ENCODE results near the gene PCBP3.

Gene PCBP3

DNA sequence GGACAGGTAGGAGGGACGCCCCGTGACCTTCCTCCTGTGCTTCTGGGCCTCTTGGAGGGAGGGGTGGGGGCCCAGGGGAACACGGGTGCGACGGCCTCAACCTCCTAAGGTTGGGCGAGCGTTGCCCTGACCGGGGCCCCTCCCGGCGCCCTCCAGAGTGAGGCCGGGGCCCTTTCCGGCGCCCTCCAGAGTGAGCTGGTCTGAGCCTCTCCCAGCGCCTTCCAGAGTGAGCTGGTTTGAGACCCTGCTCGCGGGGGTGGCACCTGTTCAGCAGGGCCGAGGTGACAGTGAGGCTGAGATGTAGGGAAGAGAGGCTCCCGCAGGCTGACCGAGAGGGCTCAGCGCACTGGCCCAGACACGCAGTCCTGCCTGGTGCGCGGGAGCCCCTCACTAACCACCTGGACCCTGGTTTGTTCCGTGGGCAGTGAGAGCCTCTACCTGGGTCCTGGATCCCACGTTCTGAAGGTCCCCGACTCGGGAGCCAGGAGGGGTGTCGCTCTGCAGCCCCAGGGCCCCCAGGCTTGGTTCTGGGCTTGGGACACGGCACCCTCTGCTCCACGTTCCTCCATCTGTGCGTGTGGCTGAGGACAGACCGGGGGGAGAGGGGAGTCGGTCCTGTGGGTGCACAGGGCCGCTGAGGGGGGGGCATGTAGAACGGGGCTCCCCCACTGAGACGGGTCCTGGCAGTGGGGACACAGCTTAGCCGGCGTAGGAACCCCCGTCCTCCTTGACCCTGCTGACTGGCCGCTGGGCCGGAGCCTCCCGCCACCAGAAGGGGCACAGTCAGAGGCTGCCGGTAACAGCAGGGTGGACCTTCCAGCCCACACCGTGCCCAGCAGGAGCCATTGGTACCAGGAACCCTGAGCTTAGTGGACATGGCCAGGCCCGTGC, 339.5 kb downstream of the PCBP3 start:
- no peak overlapping the region for H3K4me3 ChIP-seq (replicated peaks; ENCODE audit: insufficient read depth, low read length)
- no peak for DNase-seq (ENCODE audit: low read depth in 1 of 2, low spot score in 1 of 2)
- TF ChIP-seq GABPA (IDR thresholded peaks at IDR 0.05; ENCODE audit: low read depth), result no peak
- TF ChIP-seq, protein P1, sequence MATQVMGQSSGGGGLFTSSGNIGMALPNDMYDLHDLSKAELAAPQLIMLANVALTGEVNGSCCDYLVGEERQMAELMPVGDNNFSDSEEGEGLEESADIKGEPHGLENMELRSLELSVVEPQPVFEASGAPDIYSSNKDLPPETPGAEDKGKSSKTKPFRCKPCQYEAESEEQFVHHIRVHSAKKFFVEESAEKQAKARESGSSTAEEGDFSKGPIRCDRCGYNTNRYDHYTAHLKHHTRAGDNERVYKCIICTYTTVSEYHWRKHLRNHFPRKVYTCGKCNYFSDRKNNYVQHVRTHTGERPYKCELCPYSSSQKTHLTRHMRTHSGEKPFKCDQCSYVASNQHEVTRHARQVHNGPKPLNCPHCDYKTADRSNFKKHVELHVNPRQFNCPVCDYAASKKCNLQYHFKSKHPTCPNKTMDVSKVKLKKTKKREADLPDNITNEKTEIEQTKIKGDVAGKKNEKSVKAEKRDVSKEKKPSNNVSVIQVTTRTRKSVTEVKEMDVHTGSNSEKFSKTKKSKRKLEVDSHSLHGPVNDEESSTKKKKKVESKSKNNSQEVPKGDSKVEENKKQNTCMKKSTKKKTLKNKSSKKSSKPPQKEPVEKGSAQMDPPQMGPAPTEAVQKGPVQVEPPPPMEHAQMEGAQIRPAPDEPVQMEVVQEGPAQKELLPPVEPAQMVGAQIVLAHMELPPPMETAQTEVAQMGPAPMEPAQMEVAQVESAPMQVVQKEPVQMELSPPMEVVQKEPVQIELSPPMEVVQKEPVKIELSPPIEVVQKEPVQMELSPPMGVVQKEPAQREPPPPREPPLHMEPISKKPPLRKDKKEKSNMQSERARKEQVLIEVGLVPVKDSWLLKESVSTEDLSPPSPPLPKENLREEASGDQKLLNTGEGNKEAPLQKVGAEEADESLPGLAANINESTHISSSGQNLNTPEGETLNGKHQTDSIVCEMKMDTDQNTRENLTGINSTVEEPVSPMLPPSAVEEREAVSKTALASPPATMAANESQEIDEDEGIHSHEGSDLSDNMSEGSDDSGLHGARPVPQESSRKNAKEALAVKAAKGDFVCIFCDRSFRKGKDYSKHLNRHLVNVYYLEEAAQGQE (IDR thresholded peaks at IDR 0.05; ENCODE audit: insufficient replicate concordance, low read depth), result no peak
- no peak for TF ChIP-seq SPI1 (IDR thresholded peaks at IDR 0.05; ENCODE audit: borderline replicate concordance, low read depth)
- no peak for TF ChIP-seq POLR2AphosphoS5 (IDR thresholded peaks at IDR 0.05; ENCODE audit: low read depth)
- TF ChIP-seq, protein P2, sequence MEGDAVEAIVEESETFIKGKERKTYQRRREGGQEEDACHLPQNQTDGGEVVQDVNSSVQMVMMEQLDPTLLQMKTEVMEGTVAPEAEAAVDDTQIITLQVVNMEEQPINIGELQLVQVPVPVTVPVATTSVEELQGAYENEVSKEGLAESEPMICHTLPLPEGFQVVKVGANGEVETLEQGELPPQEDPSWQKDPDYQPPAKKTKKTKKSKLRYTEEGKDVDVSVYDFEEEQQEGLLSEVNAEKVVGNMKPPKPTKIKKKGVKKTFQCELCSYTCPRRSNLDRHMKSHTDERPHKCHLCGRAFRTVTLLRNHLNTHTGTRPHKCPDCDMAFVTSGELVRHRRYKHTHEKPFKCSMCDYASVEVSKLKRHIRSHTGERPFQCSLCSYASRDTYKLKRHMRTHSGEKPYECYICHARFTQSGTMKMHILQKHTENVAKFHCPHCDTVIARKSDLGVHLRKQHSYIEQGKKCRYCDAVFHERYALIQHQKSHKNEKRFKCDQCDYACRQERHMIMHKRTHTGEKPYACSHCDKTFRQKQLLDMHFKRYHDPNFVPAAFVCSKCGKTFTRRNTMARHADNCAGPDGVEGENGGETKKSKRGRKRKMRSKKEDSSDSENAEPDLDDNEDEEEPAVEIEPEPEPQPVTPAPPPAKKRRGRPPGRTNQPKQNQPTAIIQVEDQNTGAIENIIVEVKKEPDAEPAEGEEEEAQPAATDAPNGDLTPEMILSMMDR (IDR thresholded peaks at IDR 0.05; ENCODE audit: insufficient read depth, low read length), result no peak
- H3K27me3 ChIP-seq (ENCODE audit: insufficient read depth, poor library complexity, severe bottlenecking), result peaks cover 17% of the 10 kb centered on the region
- no peak overlapping the region for H3K27ac ChIP-seq (replicated peaks)

DNA sequence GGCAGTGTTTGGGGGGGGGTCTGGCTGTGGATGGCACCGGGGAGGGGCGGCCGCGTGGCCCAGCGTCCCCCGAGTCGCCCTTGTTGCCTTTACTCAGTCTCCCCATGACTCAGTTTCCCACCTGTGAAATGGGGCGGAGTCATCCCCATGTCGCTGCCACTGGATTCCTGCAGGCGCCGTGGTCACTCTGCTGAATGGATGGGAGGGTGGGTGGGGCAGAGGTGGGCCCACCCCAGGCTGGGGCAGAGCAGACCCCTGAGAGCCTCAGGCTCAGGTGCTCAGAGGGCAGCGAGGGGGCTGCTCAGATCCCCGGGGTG, 340.1 kb downstream of the PCBP3 start:
- Histone ChIP-seq H3K27ac (replicated peaks) (no peak overlapping the region), H3K4me3 (replicated peaks; ENCODE audit: insufficient read depth, low read length) (no peak overlapping the region), H3K27me3 (ENCODE audit: insufficient read depth, poor library complexity, severe bottlenecking) (peaks cover 17% of the 10 kb centered on the region)
- no peak for DNase-seq (ENCODE audit: low read depth in 1 of 2, low spot score in 1 of 2)
- TF ChIP-seq POLR2AphosphoS5 (IDR thresholded peaks at IDR 0.05; ENCODE audit: low read depth) (no peak), SPI1 (IDR thresholded peaks at IDR 0.05; ENCODE audit: borderline replicate concordance, low read depth) (no peak), GABPA (IDR thresholded peaks at IDR 0.05; ENCODE audit: low read depth) (no peak)
- TF ChIP-seq, protein P2 (IDR thresholded peaks at IDR 0.05; ENCODE audit: insufficient read depth, low read length), result no peak
- TF ChIP-seq, protein P1 (IDR thresholded peaks at IDR 0.05; ENCODE audit: insufficient replicate concordance, low read depth), result no peak

DNA sequence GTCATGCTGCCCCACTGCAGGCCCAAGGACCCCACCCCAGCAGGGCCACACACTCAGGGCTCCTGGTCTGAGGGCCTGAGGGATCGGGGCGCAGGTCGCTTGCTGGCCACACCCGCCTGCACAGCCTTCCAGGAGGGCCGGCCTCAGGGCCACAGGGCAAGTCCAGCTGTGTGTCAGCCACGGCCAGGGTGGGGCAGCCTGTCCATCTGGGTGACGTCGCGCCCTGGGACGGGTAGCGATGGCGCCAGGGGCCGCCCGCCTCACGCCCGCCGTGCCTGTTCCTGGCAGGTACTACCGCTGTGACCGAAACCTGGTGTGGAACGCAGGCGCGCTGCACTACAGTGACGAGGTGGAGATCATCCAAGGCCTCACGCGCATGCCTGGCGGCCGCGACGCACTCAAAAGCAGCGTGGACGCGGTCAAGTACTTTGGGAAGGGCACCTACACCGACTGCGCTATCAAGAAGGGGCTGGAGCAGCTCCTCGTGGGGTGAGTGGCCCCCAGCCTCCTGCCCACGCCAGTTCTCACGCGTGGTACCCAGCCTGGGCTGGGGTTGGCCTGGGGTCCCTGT, 340.5 kb downstream of the PCBP3 start:
- no peak overlapping the region for H3K4me3 ChIP-seq (replicated peaks; ENCODE audit: insufficient read depth, low read length)
- DNase-seq (ENCODE audit: low read depth in 1 of 2, low spot score in 1 of 2), result no peak
- TF ChIP-seq GABPA (IDR thresholded peaks at IDR 0.05; ENCODE audit: low read depth) (no peak), SPI1 (IDR thresholded peaks at IDR 0.05; ENCODE audit: borderline replicate concordance, low read depth) (no peak), POLR2AphosphoS5 (IDR thresholded peaks at IDR 0.05; ENCODE audit: low read depth) (no peak)
- TF ChIP-seq, protein P2 (IDR thresholded peaks at IDR 0.05; ENCODE audit: insufficient read depth, low read length), result no peak
- TF ChIP-seq, protein P1 (IDR thresholded peaks at IDR 0.05; ENCODE audit: insufficient replicate concordance, low read depth), result no peak
- H3K27ac ChIP-seq (replicated peaks), result no peak overlapping the region
- peaks cover 17% of the 10 kb centered on the region for H3K27me3 ChIP-seq (ENCODE audit: insufficient read depth, poor library complexity, severe bottlenecking)
